Epithelial cell of proximal tubule (primary cell): ENCODE results near the gene BACH2. TPM values are rescaled to one million over a fixed set of nuclear protein-coding genes. Genes with fewer than 3 reads are reported as not detected.

Source experiments
- DNase-seq: peaks from one replicate; pipeline ENCODE4 v3.0.0-alpha.2; 2011; ENCODE audit warnings: low read depth
- H3K4me3 ChIP-seq: 2 replicates; pipeline ENCODE4 v1.5.1; 2011; ENCODE audit warnings: low read depth, mild to moderate bottlenecking, low read length
- CTCF ChIP-seq: conservative IDR thresholded peaks from 2 replicates; pipeline ENCODE4 v1.5.1; 2012; ENCODE audit warnings: low read depth, mild to moderate bottlenecking, low read length
- total RNA-seq: library from RNA; depleted of rRNA; stranded (reverse); fragments of >200 nt; gene quantifications from 2 replicates; pipeline ENCODE4 v1.2.3, GENCODE V29; 2015

BACH2 gene
- total RNA-seq, 1 donor from 2014 or later = 0.69 TPM

DNA sequence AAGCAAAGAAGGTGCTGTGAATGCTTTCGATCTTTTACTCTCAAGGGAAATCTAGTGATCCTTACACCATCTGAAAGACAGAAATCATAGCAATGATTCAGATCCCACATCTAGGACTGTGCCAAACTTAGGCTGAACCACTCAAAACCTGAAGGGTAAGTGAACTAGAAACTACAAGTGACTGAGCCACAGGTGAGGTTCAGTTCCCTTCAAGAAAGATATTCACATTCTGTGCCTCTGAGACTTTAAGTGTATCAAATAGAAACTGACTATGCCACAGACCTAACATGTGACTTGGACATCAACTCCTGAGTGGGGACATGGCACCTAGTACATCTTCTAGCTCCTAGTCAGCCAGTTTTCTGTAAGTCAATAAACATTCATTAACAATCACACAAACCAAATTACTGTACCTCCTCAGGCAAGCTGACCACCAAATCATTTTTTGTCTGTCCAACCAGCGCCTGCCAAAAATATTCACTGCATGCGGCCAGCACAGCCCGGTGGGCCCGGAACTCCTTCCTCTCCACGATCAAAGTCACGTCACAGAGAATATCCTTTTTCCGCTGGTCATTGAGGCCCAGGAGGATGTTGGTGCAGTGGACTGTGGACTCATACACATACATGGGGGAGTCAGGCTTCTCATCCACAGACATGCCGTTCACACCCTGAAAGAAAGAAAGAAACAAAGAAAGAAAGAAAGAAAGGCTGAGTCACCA is 288.3 kb downstream of the BACH2 start:
- no peak for DNase-seq
- TF ChIP-seq CTCF = no peak
- H3K4me3 ChIP-seq = no peak overlapping the region

DNA sequence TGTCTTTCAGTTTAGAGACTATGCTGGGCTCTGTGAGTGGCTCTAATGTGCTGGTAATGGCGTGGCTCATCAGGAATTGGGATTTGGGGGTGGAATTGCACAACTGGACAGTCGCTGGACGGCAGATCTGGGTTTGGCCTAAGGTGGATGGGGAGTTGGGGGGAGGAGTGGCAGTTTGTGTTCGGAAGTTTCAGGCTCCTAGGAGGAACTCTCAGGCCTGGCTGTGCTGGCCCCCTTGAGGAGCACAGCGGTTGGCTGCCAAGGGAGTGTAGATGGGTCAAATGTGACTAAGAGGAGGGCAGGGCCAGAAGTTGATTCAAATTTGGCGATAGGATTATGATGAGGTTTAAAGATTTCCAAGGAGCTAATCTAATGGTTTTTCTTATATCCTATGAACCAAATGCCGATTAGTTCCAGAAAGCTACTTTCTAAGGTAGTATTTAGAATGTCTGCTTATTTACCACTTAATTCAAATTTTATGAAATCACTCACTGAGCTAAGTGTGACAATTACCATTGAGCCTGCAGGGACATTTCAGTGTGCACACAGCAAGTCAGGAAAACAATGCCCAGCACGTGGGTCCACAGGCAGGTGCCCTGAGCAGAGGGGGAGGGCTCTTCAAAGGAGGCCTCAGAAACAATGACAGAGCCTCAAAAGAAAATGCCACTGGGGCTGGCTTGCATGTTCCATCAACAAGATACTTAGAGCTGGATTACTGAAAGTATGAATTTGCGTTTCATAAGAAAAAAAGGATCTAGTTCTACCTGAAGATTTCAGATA is 291.4 kb downstream of the BACH2 start:
- H3K4me3 ChIP-seq = no peak overlapping the region
- DNase-seq = no peak
- no peak for TF ChIP-seq CTCF

DNA sequence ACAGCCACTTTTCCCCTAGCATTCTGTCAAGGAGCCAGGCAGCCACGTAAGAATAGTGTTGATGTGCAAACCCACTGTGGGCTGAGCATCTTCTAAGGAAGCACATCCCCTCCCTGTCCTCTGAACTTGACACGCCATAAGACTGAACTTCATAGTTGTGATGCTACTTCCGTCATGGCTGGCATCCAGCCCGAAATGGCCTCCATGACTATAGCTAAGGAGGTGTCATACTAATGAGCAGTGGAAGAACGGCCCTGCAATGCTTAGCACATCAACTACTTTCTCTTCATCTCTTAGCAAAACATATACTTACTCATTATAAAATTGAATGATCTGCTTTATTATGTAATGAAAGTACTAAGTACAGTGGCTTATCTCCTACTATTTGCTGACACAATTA is 292.1 kb downstream of the BACH2 start:
- H3K4me3 ChIP-seq = no peak overlapping the region
- no peak for DNase-seq
- TF ChIP-seq CTCF = no peak

GRCh38 chr6:90003941-90004340 is 292.7 kb downstream of the BACH2 start:
- TF ChIP-seq CTCF = no peak

GRCh38 chr6:90003069-90003795 is 293.4 kb downstream of the BACH2 start:
- TF ChIP-seq CTCF = no peak
- no peak overlapping the region for H3K4me3 ChIP-seq
- no peak for DNase-seq

More at GRCh38 chr6:90003941-90004340, 292.7 kb downstream of the BACH2 start:
- no peak overlapping the region for H3K4me3 ChIP-seq
- DNase-seq = no peak

- no peak overlapping the region for H3K4me3 ChIP-seq
- DNase-seq = no peak
- TF ChIP-seq CTCF = no peak
Measured at GRCh38 chr6:90000864-90001731, 295.5 kb downstream of the BACH2 start.
